NCI-H1105 (cell line): ENCODE measurements around the gene ABHD6.
"Not testable (repeated sequence)": the region's sequence is repeated elsewhere in the genome, so short reads cannot be mapped to it uniquely, and the experiment has no call there.

Source experiments
- DNase-seq: peaks from one replicate; lab custom pipeline; 2025; lab: John Stamatoyannopoulos, UW

ABHD6 gene

DNA sequence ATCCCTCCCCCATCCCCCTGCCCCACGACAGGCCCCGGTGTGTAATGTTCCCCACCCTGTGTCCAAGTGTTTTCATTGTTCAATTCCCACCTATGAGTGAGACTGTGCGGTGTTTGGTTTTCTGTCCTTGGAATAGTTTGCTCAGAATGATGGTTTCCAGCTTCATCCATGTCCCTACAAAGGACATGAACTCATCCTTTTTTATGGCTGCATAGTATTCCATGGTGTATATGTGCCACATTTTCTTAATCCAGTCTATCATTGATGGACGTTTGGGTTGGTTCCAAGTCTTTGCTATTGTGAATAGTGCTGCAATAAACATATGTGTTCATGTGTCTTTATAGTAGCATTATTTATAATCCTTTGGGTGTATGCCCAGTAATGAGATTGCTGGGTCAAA is 5.3 kb downstream of the ABHD6 start:
- DNase-seq = not testable (repeated sequence)

GRCh38 chr3:58243976-58244585 is 6.5 kb downstream of the ABHD6 start:
- no peak for DNase-seq

- DNase-seq = no peak
Observed at GRCh38 chr3:58246148-58247047, 8.8 kb downstream of the ABHD6 start.

DNA sequence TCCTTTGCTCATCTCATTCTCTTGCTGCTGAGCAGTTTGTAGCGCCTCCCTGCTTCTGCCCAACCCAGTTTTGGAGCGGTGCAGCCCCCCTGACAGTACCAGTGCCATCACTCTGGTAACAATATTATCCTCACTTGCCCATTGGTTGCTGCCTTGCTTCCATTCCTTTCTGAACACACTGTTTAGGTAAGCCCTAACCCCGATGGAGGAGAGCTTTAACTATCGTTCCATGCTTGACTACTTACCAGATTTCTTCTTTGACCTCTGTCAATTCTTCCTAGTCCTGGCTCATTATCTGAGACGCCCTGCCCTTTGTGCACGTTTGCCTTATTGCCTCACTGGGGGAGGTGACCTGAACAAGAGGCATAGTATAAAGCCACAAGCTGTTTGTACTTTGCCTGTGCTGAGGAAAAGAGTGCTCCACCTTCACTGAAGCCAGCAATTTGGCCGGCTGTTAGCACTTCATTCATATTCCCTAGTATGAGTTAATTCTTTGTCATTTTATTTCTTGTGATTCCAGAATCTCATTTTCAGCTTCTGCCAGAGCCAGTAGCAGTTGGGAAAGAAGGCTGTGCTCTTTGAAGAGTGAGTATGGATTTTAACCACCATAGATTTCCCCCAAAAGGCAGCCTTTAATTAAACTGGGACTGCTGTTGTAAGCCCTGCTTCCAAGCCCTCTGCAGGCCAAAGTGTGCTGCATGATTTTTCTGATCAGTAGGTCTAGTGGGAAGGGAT is 11.9 kb downstream of the ABHD6 start:
- no peak for DNase-seq

GRCh38 chr3:58250093-58250707 is 12.6 kb downstream of the ABHD6 start:
- no peak for DNase-seq

- DNase-seq = no peak
Observed at GRCh38 chr3:58251631-58252035, 14.0 kb downstream of the ABHD6 start.

DNA sequence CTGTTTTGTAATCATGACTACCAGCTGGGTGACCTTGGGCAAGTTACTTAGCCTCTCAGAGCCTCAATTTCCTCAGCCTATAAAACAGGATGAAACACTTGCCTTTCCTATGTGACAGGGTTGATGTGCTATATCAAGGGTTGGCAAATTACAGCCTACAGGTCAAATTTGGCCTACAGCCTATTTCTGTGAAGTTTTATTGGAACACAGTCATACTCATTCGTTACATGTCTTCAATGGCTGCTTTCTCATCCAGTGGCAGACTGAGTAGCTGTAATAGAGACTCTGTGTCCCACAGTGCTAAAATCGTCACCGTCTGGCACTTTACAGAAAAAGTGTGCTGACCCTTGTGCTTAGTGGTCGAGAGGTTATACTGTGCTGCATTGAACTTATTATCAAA is 16.6 kb downstream of the ABHD6 start:
- DNase-seq = no peak

- DNase-seq = no peak
Observed at GRCh38 chr3:58256061-58256460, 18.5 kb downstream of the ABHD6 start.

DNA sequence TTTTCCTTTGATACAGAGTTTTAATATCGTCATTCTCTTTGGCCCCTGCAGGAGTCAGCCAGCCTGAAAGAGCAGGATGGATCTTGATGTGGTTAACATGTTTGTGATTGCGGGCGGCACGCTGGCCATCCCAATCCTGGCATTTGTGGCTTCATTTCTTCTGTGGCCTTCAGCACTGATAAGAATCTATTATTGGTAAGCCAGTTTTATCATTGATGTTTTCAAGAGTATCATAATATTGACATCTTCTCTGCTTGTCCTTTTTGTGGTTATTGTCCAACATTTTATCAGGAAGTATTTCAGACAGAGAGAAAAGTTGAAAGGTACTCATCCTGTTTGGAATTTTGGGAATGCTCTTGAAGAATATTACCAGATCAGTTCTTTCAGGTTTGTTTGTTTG is 18.9 kb downstream of the ABHD6 start:
- no peak for DNase-seq

GRCh38 chr3:58258392-58259055 is 20.9 kb downstream of the ABHD6 start:
- no peak for DNase-seq

DNA sequence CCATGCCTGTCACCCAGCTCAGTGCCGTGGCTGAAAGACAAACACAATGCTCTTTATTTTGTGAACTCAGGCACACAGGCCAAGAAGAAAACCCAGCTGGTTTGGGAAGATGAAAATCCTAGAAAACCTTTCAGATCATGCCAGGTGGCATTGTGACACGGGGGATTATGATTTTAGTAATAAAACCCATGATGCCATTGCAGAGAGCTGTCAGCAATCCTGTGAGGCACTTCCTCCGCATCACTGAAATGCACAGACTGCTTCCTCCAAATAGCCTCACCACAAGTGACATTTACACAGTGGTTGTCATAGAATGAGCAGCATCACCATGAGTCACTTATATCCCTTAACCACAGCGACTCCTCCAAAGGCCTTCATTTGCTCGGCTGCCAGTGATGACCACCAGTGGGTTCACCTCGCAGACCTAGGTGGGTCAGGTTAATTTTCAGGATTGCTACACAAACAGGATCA is 22.7 kb downstream of the ABHD6 start:
- no peak for DNase-seq

DNA sequence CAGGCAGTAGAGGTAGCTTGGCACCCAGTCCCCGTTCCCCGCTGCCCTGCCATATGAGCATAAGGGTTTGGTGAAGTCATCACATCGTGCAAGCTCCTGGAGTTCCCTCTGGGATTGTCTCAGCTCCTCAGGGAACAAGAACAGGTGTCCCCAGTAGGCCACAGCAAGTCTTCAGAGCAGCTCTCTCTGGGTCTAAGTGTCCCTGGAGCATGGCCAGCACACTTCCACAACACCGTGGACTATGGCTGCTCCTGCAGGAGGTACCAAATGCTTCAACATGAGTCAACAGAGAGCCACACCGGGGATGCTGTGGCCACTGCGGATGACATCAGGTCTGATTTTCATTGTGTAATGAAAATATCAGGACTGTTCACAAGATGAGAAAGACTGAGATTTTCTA is 23.1 kb downstream of the ABHD6 start:
- no peak for DNase-seq

DNA sequence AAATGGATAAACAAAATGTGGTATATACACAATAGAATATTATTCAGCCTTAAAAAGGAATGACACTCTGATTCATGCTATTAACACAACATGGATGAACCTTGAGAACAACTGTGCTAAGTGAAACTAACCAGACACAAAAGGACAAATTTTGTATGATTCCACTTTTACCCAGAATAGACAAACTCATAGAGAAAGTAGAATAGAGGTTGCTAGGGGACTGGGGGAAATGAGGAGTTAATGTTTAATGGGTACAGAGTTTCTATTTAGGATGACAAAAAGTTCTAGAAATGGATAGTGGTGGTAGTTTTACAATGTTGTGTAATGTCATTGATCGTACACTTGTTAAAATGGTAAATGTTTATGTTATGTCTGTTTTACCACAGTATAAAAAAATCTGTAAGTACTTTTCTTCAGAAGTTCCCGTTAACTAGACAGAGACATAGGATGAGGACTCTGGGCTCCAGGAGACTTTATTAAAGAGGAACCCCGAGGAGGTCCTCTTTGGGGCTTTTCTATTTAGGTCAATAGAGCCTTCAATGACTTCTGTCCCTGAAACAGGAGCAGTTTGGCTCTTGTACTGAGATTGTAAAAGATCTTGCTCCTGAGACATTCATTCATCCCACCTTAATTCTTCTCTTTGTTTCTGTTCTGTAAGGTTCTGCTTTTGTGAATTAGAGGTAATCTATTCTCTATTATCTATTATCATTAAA is 24.5 kb downstream of the ABHD6 start:
- no peak for DNase-seq

- no peak for DNase-seq
Observed at GRCh38 chr3:58266577-58266976, 29.0 kb downstream of the ABHD6 start.

DNA sequence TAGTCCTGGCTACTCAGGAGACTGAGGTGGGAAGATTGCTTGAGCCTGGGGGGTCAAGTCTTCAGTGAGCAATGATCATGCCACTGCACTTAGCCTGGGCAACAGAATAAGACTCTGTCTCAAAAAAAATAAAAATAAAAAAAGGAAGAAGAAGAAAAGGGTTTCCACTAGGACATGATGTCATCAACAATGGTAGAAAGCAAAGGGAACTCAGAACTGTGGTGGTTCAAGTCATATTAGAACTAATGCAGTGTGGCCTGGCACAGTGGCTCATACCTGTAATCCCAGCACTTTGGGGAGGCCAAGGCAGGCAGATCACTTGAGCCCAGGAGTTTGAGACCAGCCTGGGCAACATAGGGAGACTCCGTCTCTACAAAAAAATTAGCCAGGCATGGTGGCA is 30.0 kb downstream of the ABHD6 start:
- not testable (repeated sequence) for DNase-seq

- DNase-seq = no peak
Observed at GRCh38 chr3:58269356-58269755, 31.8 kb downstream of the ABHD6 start.

DNA sequence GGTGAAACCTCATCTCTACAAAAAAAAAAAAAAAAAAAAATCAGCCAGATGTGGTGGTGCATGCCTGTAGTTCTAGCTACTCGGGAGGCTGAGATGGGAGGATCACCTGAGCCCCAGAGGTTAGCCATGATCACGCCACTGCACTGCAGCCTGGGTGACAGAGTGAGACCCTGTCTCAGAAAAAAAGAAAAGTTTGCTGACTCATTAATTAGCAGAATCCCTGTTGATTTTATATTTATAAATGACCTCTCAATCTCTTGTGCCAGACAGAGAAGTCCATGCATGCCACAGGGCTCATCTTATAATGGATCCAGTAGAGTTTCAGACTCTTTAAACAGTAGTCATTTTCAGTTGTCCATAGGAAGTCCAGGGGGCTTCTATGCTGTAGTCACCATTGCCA is 32.9 kb downstream of the ABHD6 start:
- DNase-seq = no peak

DNA sequence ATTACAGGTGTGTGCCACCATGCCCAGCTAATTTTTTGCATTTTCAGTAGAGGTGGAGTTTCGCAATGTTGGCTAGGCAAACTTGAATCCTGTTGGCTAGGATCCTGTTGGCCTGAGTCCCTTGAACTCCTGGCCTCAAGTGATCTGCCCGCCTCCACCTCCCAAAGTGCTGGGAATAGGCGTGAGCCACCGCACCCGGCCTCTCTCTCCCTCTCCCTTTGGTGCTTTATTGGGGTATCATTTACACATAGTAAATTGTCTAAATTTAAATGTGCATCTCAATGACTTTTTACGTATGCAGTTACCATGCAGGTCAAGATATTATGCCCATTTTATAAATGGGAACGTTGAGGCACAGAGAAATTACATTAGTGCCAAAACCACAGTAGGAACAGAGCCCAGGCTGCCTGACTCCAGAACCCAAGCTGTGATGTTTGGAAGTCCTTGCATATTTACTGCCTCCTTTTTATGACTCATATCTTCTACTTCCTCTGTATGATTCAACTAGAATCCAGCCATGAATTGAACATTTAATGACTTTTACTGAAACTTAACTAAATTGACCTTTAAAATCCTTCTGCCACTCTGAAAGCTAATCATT is 34.4 kb downstream of the ABHD6 start:
- no peak for DNase-seq

DNA sequence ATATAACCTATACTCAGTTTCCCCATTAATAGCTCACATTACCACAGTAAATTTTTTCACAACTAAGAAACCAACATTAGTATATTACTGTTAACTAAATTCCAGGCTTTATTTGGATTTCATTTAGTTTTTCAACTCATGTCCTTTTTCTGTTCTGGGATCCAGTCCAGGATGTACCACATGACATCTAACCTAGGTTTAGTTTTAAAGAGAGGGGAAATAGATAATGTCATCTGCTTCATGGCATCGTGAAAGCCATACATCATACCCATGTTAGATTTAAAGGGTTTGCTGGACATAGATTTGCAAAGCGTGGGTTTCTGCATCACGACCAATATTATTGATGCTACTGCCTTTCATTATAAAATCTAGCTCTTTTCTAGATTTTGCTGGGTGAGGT is 35.3 kb downstream of the ABHD6 start:
- no peak for DNase-seq

DNA sequence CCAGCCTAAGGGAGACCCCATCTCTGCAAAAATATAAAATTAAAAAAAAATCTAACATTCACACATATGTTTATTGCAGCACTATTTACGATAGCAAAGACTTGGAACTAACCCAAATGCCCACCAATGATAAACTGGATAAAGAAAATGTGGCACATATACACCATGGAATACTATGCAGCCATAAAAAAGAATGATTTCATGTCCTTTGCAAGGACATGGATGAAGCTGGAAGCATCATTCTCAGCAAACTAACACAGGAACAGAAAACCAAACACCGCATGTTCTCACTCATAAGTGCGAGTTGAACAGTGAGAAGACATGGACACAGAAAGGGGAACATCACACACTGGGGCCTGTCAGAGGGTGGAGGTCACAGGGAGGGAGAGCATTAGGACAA is 35.8 kb downstream of the ABHD6 start:
- DNase-seq = not testable (repeated sequence)
